Fibroblast of villous mesenchyme (primary cell): ENCODE results near the gene MYOG. TPM values are rescaled to one million over a fixed set of nuclear protein-coding genes. Genes with fewer than 3 reads are reported as not detected.

Source experiments
- DNase-seq: peaks from one replicate; pipeline ENCODE4 v3.0.0-alpha.2; 2010; ENCODE audit warnings: low read depth
- H3K4me3 ChIP-seq: 2 replicates; pipeline ENCODE4 v1.5.1; 2011; ENCODE audit warnings: low read depth, mild to moderate bottlenecking, low read length
- total RNA-seq: library from RNA; depleted of rRNA; stranded (reverse); fragments of >200 nt; gene quantifications from 2 replicates; pipeline ENCODE4 v1.2.3, GENCODE V29; 2012
- TF ChIP-seq, protein P1 (sequence below): IDR thresholded peaks from 2 replicates; pipeline ENCODE4 v1.5.1; 2012; ENCODE audit warnings: low read depth, mild to moderate bottlenecking, low read length; ENCODE audit not compliant: insufficient read depth

Gene MYOG
- total RNA-seq, 1 donor, result not detected

- H3K4me3 ChIP-seq, result no peak overlapping the region
- no peak for DNase-seq
- TF ChIP-seq, protein P1, sequence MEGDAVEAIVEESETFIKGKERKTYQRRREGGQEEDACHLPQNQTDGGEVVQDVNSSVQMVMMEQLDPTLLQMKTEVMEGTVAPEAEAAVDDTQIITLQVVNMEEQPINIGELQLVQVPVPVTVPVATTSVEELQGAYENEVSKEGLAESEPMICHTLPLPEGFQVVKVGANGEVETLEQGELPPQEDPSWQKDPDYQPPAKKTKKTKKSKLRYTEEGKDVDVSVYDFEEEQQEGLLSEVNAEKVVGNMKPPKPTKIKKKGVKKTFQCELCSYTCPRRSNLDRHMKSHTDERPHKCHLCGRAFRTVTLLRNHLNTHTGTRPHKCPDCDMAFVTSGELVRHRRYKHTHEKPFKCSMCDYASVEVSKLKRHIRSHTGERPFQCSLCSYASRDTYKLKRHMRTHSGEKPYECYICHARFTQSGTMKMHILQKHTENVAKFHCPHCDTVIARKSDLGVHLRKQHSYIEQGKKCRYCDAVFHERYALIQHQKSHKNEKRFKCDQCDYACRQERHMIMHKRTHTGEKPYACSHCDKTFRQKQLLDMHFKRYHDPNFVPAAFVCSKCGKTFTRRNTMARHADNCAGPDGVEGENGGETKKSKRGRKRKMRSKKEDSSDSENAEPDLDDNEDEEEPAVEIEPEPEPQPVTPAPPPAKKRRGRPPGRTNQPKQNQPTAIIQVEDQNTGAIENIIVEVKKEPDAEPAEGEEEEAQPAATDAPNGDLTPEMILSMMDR, result no peak
Measured at GRCh38 chr1:203103829-203104495, 18.1 kb upstream of the MYOG start.

DNA sequence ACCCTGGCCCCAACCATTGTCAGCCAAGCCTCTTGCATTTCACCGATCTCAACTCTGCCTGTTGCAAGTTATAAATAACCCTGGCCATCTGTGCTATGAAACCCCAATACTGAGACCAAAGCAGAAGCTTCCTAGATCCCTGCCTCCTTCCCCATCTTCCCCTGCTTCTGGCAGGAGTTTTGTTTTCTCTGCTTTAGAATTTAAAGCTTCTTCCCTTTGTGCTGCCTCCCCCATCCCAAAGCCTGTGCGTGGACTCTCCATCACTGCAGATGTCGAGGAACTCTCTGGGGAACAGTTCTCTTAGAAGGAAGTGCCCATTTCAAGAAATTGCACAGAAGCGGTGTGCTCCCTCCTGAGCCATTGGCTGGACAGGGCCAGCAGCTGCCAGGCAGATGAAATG, 17.4 kb upstream of the MYOG start:
- DNase-seq, result no peak
- no peak overlapping the region for H3K4me3 ChIP-seq
- TF ChIP-seq, protein P1, result no peak

DNA sequence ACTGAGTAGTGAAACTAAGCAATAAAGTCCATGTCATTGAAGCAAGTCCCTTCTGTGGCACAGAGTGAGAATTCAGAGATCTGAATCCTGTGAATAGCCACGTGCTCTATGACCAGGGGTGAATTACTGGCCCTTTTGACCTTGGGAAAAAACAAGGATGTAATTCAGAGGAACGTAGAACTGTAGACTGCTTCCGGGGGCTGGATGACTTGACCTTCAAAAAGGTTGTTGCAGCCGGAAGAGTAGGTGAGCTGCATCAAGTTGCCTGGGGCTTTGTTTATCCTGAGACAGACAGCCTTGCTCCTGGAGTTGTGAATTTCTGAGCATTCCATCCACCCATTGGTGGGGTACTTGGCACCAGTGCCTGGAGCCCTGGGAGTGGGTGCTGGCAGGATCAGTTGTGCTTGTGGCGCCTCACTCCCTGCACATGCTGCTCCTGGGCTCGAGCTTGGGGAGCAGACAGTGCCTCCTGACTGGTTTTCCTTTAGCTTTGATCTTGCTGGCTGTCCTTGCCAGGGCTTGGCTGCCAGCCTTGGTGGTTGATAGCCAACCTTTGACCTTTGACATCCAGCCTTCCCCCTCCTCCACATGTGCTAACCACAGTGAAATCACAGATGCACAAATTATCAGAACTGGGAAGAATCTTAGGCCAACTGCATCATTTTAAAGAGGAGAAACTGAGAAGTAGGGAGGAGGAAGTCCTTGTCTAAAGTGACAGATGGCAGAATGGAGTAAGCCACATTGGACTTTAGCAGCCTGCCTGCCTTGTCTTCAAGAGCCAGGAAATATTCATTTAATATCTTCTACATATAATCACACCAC, 16.2 kb upstream of the MYOG start:
- no peak for DNase-seq
- TF ChIP-seq, protein P1, result no peak
- H3K4me3 ChIP-seq, result no peak overlapping the region

- TF ChIP-seq, protein P1, result no peak
- no peak overlapping the region for H3K4me3 ChIP-seq
- DNase-seq, result no peak
Measured at GRCh38 chr1:203100516-203100869, 14.7 kb upstream of the MYOG start.

- TF ChIP-seq, protein P1, result no peak
Measured at GRCh38 chr1:203099805-203100515, 14.1 kb upstream of the MYOG start.

DNA sequence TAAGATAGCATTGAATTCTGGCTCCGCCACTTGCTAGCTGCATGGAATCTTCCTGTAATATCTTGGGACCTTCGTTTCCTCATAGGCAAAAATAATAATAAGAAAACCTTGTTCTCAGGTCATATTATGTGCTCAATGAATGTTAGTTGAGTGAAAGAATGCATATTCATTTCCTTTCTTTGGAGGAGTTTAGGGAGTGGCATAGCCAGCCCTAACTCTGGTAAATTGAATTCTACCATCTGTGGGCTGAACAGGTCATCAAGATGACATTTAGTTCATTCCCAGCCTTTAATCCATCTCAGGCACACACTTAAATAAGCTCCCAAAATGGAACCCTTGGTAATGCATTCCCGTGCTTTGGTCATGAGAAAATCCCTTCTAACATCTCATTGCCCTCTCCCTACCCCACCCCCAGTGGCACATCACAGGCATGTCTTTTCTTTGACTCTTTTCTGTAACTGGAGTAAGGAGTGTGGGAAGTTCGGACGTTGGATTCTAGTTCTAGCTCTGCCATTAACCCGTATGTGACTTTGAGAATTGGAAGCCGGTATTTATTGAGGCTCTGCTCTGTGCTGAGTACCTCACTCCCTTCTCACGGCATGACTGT, 13.2 kb upstream of the MYOG start:
- DNase-seq, result no peak
- TF ChIP-seq, protein P1, result no peak
- H3K4me3 ChIP-seq, result no peak overlapping the region

More at GRCh38 chr1:203099805-203100515, 14.1 kb upstream of the MYOG start:
- no peak overlapping the region for H3K4me3 ChIP-seq
- DNase-seq, result no peak
